Activated CD4-positive, alpha-beta T cell treated with anti-CD3 and anti-CD28 coated beads, Interleukin-2, amount 50 U/mL, for 24 hours (primary cell): ENCODE results near the gene FRG2B.
"Not testable (repeated sequence)": the region's sequence is repeated elsewhere in the genome, so short reads cannot be mapped to it uniquely, and the experiment has no call there.

Experiments
- DNase-seq, 2 donors: peaks; one replicate each; pipeline ENCODE4 v3.0.0-alpha.2; 2020; ENCODE audit warnings: low read depth in 1 of 2, low spot score in 1 of 2

The FRG2B gene

DNA sequence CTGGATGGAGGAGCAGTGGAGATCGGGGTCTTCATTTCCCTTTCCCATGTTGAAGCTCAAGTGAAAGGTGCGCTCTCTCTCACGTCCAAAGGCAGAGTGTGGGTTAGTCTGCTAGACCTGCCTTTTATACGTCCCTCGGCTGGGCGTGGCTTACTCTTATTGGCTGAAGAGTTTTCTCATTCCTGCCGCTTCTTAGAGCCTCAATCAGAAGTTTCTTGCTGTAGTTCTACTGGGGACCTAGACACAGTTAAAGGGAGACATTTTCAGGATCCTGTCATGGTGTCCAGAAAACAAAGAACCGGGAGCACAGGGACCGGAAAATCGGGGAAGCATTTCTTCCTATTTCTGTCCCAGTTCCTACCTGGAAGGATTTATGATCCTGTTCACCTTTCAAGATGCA is at the start of gene FRG2B:
Gene FRG2B, minus strand, starts transcription at position 101 of the 400 bp plus-strand sequence. Its CDS starts 53 bp downstream, at position 48.
- DNase-seq: not testable (repeated sequence)

DNA sequence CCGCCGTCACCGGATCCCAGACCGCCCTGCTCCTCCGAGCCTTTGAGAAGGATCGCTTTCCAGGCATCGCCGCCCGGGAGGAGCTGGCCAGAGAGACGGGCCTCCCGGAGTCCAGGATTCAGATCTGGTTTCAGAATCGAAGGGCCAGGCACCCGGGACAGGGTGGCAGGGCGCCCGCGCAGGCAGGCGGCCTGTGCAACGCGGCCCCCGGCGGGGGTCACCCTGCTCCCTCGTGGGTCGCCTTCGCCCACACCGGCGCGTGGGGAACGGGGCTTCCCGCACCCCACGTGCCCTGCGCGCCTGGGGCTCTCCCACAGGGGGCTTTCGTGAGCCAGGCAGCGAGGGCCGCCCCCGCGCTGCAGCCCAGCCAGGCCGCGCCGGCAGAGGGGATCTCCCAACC is 40.9 kb upstream of the FRG2B start:
- not testable (repeated sequence) for DNase-seq

- not testable (repeated sequence) for DNase-seq
Observed at GRCh38 chr10:133663544-133664160, 37.1 kb upstream of the FRG2B start.

DNA sequence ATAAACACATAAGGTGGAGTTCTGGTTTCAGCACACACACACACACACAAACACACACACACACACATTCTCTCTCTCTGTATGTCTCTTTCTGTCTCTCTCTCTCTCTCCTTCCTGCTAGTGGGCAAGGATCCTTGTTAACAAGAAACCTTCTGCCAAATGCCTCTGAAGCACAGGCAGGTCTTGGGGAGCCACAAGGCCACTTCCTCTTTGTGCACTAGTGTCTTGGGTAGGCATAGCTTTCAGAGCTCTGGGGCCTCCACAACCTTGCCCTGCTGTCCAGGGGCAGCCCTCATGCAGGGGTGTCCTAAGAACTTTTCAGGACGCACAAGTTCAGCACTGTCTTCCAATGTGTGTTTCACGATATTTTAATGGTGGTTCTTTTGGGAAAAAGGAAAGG is 34.5 kb upstream of the FRG2B start:
- not testable (repeated sequence) for DNase-seq

DNA sequence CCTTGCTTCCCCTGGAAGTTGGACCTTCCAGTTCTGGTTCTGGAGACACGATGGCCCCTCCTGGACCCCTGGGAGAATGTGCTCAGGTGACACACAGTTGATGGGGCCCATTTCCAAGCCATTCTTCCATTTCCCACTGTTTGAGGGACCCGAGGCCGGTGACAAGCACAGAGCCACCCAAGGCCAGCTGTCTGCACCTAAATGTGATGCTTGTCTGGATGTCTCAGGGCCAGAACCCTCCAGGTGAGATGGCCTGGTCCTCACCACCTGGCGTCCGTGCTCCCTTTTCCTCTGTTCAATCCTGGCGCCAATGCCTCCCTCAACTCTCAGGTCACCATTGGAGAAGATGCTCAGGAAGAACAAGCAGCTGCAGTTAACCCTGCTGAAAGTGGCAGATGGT is 33.9 kb upstream of the FRG2B start:
- not testable (repeated sequence) for DNase-seq

GRCh38 chr10:133657276-133657675 is 30.7 kb upstream of the FRG2B start:
- not testable (repeated sequence) for DNase-seq

- not testable (repeated sequence) for DNase-seq
Observed at GRCh38 chr10:133648872-133649455, 22.4 kb upstream of the FRG2B start.

DNA sequence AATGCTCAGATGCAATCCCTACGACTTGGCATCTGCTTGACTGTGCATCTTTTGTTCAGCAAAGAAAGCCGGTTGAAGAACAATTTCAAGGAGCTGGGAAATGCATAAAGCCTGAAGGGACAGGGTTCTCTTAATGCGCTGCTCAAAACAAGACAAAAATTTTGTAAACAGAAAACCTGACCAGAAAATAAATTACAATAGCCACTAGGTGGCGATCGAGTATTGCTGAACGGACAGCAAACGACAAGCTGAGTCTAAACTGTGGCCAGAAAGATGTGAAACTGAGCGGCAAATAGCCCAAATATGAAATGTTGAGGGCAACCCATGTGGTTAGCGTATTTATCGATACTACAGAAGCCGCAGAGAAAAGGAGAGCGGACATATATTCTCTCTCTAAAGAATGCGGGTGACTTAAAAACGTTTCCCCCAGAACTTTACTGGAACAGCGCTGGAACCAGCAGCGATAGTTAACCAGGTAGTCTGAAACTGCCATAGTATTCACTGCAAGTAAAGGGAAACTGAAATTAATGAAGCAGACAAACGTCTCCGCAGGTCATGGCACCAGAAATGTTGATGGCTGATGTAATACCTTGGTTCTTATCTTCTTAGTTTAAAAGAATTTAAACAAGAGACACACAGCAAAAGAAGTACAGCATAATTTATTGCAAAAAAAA is 20.6 kb upstream of the FRG2B start:
- not testable (repeated sequence) for DNase-seq

DNA sequence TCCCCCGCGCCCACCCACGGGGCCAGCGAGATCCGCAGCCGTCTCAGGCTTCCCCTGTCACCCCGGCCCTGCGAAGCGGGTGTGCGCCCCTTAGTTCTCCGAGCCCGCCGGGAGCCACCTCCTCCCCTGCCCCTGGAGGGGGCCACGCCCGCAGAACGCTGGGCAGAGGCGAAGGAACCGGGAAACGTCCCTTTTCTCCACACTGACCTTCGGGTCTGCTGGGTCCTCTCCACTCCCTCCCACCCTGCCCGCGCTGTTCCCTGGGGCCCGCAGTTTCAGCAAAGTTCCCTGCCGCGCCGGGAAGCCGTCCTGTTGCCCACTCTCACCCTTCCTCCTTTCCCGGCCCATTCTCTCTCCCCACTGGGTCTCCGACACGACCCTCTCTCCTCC is 11.2 kb upstream of the FRG2B start:
- DNase-seq: not testable (repeated sequence)

DNA sequence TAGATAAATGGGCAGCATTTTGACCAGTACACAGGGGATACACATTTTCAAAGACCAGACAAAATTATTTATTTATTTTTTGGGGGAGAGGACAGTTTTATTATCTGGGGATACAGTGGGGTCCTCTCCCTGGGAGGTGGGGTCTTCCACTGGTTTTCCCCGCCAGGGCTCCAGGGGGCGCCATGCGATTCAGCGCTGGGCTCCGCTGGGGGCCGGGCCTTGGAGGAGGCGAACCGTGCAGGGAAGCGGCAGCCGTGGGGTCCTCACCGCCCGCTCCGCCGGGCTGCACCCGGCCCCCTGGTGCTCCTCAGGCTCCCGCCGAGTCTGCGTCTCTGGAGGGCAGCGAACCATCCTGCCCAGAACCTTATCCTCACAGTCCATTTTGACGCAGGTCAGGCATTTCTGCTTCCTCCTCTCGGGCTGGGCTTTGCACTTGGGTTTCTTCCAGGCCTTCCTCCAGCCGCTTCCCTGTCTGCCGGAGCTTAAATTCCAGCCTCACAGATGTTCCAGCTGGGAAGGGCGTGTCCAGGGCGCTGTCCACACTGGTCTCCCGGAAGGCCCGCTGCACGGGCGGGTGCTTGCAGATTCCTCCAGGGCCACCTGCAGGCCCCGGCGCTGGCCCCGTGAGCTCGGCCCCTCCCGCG is 10.7 kb upstream of the FRG2B start:
- DNase-seq: not testable (repeated sequence)

DNA sequence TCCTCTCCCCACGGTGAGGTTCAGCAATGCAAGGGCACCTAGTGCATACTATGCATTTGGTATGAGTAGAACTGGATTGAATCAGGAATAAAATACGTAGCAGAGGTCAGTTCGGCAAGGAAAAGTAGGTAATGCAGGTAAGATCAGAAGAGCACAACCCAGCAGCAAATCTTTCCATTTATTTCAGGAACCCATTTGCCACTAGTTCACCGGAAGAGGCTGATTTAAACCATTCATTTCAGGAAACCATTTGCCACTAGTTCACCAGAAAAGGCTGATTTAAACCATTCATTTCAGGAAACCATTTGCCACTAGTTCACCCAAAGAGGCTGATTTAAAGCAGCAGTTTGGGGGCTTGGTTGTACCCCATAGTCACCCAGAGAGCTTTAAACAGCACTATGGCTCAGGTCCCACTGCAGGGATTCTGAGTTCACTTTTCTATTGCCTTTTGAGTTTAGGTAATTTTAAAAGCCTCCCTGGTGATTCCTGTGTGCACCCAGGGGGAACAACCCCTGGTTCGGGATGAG is 4.2 kb upstream of the FRG2B start:
- DNase-seq: not testable (repeated sequence)

GRCh38 chr10:133622544-133622943 is 4.1 kb downstream of the FRG2B start:
- not testable (repeated sequence) for DNase-seq

- no peak for DNase-seq
Observed at GRCh38 chr10:133618851-133619250, 7.7 kb downstream of the FRG2B start.

- no peak for DNase-seq
Observed at GRCh38 chr10:133617196-133617595, 9.4 kb downstream of the FRG2B start.

DNA sequence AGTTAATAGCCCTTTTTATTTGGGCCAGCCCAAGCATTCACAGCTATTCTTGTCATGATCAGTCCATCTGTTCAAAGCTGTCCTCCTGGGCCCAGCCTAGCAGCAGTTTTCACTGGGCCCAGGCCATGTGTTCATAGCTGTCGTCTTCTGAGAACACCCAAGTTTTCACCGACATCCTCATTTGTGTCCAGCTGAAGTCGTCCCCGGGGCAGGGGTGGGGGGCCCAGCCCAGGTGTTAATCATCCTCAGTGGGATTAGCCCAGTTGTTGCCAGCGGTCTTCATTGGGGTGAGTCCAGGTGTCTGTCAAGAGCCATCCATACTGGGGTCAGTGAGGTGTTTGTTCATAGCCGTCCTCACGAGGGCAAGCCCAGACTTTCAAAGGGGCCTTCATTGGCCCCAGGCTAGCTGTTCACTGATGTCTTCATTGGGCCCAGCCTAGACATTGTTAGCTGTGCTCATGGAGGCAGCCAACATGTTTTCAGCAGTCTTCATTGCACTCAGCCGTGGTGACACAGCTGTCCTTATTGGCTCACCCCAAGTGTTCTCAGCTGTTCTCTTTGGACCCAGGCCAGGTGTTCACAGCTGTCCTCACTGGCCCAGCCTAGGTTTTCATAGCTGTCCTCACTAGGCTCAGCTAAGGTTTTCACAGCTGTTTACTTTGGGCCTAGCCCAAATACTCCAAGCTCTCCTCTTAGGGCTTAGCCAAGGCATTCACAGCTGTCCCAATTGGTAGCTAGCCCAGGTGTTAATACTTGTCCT is 10.0 kb downstream of the FRG2B start:
- DNase-seq: no peak

GRCh38 chr10:133614830-133615580 is 11.6 kb downstream of the FRG2B start:
- DNase-seq: no peak

DNA sequence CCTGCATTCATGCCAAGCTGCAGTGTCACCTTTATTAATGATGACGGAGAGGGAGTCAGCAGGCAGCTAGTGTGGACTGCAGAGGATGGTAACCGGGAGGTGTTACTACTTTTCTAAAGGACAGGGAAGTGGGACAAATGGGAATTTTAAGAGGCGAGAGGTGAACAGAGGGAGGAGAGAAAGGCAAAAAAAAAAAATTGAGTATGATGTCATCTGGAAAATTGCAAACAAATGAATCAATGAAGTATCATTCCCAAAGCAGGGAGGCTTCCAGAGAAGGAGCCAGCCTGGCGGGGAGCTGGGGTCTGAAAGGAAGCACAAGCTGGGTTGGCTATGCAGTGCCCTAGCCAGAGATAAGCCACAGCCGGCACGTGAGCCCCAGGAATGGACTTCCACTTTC is 12.9 kb downstream of the FRG2B start:
- DNase-seq: no peak

DNA sequence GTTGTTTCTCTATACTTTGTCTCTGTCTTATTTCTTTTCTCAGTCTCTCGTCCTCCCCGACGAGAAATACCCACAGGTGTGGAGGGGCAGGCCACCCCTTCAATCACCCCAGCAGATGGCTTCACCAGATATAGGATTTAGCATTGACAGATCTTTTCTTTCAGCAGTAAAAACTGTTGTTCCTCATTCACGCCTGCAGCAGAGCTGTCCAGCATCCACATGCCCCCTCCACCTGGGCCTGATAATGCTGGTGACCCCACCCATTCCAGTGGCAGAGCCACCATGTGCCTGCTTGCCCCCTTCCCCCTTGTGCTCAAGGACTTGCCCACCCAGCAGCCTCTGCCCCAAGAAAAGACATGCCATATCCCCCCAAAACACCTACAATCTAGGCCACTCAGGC is 15.5 kb downstream of the FRG2B start:
- no peak for DNase-seq

- no peak for DNase-seq
Observed at GRCh38 chr10:133608855-133609254, 17.7 kb downstream of the FRG2B start.

DNA sequence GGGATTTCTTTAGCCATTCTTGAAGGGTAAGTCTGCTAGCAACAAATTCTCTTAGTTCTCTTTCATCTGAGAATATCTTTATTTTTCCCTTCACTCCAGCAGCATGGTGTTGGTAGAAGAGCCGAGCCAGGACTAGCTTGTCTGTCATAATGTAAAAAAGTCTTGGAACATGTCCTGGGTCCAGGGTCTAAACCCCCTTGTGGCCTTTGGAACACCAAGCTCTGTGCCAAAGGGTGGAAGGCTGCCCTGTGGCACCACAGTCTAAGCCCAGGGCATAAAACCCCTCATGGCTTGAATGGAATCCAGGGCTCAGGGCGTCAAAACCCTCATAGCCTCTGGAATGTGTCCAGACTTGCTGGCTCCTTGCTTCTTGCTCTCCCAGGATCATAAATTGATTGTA is 23.2 kb downstream of the FRG2B start:
- DNase-seq: not testable (repeated sequence)
